ENCODE results near the gene VWF.
A peak's percentile ranks its signal among the peaks of the same experiment; 100 is the strongest.

Gene VWF

DNA sequence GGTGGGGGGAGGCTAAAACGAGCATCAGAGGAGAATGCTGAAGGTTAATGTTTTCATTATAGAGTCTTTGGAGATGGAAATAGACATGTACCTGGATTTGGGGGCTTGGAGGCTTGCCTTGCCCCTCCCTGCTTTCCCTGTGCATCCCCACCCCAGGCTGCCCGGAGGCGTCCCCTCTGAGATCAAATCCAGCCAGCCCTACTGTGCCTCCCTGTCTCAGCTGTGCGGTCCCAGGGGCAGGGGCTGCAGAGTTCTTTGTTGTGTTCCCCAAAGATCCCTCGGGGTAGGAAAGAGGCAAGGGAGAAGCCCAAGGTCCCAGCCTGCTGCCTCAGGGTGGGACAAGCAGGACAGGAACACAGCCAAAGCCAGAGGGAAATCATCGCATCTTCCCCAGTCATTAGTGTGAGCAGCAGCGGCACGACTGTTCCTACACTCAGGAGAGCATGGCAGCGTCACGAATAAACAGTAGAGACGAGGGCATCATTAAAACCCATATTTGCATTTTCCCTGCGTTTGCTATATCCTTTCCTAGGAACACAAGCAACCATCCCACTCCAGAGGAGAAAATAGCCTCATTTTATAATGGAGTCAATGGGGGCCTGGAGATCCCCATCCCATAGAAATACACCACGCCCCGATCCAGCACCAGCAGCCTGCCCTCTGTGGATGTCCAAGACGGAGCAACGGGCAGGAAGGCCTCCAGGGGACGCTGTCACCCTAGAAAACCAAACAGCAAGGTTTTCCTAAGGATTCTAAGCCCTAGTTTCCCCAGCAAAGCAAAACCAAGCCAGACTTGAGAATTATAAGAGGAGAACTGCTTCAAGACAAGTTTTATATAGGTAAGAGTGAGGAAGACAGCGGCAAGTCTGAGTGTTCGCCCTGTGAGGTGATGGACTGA is 211.8 kb downstream of the VWF start:
- H3K4me3 Mint-ChIP-seq = no peak overlapping the region

DNA sequence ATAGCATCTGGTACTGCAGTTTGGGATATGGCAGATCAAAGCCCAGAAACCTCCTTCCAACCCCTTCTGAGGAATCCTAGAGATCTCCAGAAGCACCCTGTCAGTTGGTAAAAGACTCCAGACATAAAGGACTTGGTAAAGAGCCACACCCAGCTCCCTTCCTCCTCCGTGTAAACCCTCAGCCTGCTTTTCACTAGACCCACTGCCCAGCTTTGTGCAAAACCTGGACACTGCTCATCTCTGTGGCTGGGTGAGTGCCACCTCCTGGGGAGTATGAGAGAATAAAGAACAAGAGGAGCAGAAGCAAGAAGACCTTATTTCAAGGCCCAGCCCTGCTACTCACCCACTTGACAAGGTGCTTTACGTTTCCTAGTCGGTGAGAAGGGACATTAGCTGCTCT is 212.5 kb downstream of the VWF start:
- no peak overlapping the region for H3K4me3 Mint-ChIP-seq
- H3K27me3 Mint-ChIP-seq = peaks cover 4% of the 10 kb centered on the region
- H3K27ac Mint-ChIP-seq = no peak overlapping the region
- H3K36me3 Mint-ChIP-seq = no peaks in the 10 kb centered on the region
- DNase-seq (ENCODE audit: low spot score in 2 of 2) = peak in 1 of 2 donors; percentile 6
- H3K4me1 Mint-ChIP-seq = no peaks in the 10 kb centered on the region
- no peak for ATAC-seq (ENCODE audit: low read depth)
- H3K9me3 Mint-ChIP-seq = no peaks in the 10 kb centered on the region

More for the DNA sequence above, 211.8 kb downstream of the VWF start:
- ATAC-seq (ENCODE audit: low read depth) (no peak), DNase-seq (ENCODE audit: low spot score in 2 of 2) (peak in 1 of 2 donors; percentile 5)
- Mint-ChIP-seq H3K27ac (no peak overlapping the region), H3K9me3 (no peaks in the 10 kb centered on the region), H3K36me3 (no peaks in the 10 kb centered on the region), H3K4me1 (no peaks in the 10 kb centered on the region), H3K27me3 (peaks cover 4% of the 10 kb centered on the region)

DNA sequence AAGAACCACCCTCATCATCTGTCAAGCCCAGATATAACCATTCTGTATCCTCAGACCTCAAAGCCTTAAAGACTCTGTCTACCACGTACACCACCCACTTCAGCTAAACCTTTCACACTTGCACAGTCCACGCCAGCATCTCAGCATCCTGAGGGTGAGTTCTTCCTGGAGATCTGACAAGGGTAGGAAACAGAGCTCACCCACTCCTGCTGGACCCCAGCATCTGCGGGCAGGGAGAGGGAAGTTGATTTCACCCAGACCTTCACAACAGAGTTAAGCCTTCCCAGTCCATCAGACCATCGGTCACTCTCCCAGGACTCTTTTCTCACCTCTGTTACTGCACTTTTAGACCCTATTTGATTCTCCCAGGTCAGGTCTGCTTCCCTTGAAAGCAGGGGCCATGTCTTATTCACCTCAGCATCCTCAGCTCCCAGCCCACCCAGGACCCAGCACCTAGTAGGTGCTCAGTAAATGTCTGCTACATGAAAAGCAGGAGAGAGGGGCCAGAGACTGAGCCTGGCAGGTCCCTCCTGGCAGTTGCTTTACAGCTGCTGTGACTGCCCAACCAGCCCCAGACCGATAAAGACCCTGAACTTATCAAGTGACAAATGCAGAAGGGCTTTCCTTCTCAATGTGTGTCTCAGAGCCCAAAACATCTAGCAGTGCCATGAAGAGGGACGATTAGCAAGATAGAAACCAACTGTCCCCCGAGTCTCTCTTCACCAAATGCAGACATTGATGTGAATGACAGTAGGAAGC is 213.5 kb downstream of the VWF start:
- H3K27me3 Mint-ChIP-seq = peaks cover 4% of the 10 kb centered on the region
- no peak for DNase-seq (ENCODE audit: low spot score in 2 of 2)
- H3K27ac Mint-ChIP-seq = no peak overlapping the region
- no peaks in the 10 kb centered on the region for H3K36me3 Mint-ChIP-seq
- no peaks in the 10 kb centered on the region for H3K9me3 Mint-ChIP-seq
- no peak overlapping the region for H3K4me3 Mint-ChIP-seq
- ATAC-seq (ENCODE audit: low read depth) = no peak
- H3K4me1 Mint-ChIP-seq = no peaks in the 10 kb centered on the region

DNA sequence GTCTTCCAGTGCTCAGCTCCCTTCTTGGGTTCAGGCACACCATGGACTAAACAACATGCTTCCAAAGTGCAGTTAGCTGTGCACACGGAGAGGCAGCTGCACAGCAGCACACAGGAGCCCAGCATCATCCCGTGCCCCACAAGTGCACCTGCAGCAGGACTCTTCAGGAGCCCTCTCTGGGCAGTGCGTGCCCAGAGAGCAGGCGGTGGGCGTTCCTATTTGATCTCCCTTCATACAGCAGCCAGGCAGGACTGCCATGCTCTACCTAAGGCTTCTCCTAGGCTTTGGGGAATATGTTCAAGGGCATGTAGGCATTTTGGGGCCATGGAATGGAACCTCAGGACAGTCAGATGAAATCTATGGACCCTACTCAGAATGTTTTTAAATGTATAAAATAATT is 214.9 kb downstream of the VWF start:
- Mint-ChIP-seq H3K36me3 (no peaks in the 10 kb centered on the region), H3K4me1 (no peaks in the 10 kb centered on the region), H3K27ac (no peak overlapping the region), H3K27me3 (peaks cover 4% of the 10 kb centered on the region), H3K9me3 (no peaks in the 10 kb centered on the region), H3K4me3 (no peak overlapping the region)
- no peak for DNase-seq (ENCODE audit: low spot score in 2 of 2)
- ATAC-seq (ENCODE audit: low read depth) = no peak

DNA sequence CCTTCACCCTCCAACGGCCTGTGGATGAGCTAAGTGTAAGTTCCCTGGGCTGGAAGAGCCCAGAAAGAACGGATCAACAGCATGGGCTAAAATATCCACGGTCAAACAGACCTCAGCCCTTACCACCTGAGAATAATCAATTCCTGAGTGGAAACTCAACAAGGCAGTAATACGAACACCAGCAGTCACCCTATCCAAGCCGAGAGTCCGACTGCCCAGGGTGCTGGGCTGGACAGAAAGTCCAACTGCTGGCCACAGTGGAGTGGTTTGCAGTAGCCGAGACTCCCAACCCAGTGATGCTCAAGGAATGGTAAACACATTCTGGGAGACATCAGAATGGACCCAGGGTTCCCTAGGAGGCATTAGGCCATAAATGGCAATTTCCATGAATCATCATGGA is 216.2 kb downstream of the VWF start:
- no peaks in the 10 kb centered on the region for H3K4me1 Mint-ChIP-seq

DNA sequence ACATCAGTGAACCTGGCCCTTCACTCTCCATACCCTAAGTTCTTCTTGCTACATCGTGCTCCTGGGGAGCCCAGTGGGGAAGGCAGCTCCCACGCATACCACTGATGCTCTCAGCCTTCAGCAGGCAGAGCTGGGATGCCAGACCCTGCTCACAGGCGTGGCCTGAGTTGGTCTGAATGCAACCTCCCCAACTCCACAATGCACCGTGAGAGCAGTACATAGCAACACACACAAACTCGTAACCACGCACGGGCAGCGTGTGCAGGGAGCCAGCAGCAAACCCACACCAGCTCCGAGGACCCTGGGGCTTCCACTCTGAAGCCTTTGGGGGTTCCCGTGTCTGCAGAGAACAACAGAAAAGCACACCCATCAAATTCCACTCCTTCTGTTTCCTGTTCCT is 216.7 kb downstream of the VWF start:
- H3K27ac Mint-ChIP-seq = no peak overlapping the region
- H3K36me3 Mint-ChIP-seq = no peaks in the 10 kb centered on the region
- H3K9me3 Mint-ChIP-seq = no peaks in the 10 kb centered on the region
- H3K4me3 Mint-ChIP-seq = no peak overlapping the region
- DNase-seq (ENCODE audit: low spot score in 2 of 2) (no peak), ATAC-seq (ENCODE audit: low read depth) (no peak)
- H3K4me1 Mint-ChIP-seq = no peaks in the 10 kb centered on the region
- peaks cover 6% of the 10 kb centered on the region for H3K27me3 Mint-ChIP-seq

More for the DNA sequence above, 216.2 kb downstream of the VWF start:
- Mint-ChIP-seq H3K27ac (no peak overlapping the region), H3K36me3 (no peaks in the 10 kb centered on the region), H3K4me3 (no peak overlapping the region), H3K9me3 (no peaks in the 10 kb centered on the region), H3K27me3 (peaks cover 6% of the 10 kb centered on the region)
- DNase-seq (ENCODE audit: low spot score in 2 of 2) = no peak
- ATAC-seq (ENCODE audit: low read depth) = no peak

DNA sequence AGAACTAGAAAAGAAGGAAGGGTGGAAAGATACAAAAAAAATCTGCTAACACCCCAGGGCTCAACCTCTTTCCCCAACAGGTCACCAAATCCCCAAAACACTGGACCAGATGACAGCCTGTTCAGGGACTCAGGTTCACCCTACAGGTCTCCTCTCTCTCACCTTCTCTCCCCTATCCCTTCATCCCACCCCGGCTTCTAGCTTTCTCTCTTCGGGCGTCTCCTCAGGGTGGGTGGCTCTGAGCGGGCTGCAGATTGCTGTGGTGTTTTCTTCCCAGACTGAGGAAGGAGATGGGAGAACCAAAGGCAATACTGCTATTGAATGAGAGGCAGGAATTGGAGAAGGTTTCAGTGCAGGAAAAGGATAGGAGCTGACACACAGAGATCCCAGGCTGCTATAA is 218.7 kb downstream of the VWF start:
- Mint-ChIP-seq H3K36me3 (no peaks in the 10 kb centered on the region), H3K4me3 (no peak overlapping the region), H3K4me1 (no peaks in the 10 kb centered on the region), H3K9me3 (no peaks in the 10 kb centered on the region), H3K27me3 (peaks cover 10% of the 10 kb centered on the region), H3K27ac (no peak overlapping the region)
- DNase-seq (ENCODE audit: low spot score in 2 of 2) = no peak
- no peak for ATAC-seq (ENCODE audit: low read depth)

DNA sequence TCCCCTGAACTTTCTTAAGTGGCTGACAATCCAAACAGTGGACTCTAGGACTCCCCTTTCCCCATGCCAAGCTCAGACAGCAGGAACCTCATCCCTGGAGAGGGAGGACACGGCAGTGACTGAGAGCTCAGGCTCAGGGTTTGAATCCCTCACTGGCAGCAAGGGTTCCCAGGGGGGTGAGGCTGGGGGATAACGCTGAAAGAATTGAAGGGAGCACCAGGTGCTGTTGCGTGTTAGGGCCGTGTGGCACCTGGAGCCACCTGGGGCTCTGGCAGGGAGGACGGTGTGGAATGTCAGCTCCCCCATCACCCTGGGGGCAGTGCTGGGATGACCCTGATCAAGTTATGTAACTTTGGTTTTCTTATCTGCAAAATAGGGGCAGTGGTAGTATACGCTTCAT is 219.5 kb downstream of the VWF start:
- Mint-ChIP-seq H3K27ac (no peak overlapping the region), H3K4me1 (no peaks in the 10 kb centered on the region), H3K36me3 (no peaks in the 10 kb centered on the region), H3K9me3 (no peaks in the 10 kb centered on the region), H3K4me3 (no peak overlapping the region), H3K27me3 (peaks cover 10% of the 10 kb centered on the region)
- no peak for DNase-seq (ENCODE audit: low spot score in 2 of 2)
- no peak for ATAC-seq (ENCODE audit: low read depth)

DNA sequence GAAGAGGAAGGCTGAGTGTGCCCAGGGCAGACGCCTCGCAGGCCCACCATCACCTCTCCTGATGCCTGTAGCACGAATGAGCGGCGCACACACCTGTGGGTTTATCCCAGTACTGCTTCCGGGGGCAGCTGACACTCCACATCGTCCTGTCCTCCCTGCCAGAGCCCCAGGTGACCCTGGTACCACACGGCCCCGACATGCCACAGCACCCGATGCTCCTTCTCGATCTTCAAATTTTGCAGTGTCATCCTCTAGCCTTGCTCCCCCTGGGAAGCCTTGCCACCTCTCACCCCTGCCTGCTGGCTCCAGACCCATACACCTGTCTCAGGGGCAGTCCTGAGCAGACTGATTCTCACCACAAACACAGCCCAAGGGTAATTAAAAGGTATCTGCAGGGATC is 220.0 kb downstream of the VWF start:
- H3K36me3 Mint-ChIP-seq = no peaks in the 10 kb centered on the region
- H3K9me3 Mint-ChIP-seq = no peaks in the 10 kb centered on the region
- DNase-seq (ENCODE audit: low spot score in 2 of 2) (no peak), ATAC-seq (ENCODE audit: low read depth) (no peak)
- H3K27me3 Mint-ChIP-seq = peaks cover 10% of the 10 kb centered on the region
- H3K4me3 Mint-ChIP-seq = no peak overlapping the region
- no peak overlapping the region for H3K27ac Mint-ChIP-seq
- H3K4me1 Mint-ChIP-seq = no peaks in the 10 kb centered on the region

DNA sequence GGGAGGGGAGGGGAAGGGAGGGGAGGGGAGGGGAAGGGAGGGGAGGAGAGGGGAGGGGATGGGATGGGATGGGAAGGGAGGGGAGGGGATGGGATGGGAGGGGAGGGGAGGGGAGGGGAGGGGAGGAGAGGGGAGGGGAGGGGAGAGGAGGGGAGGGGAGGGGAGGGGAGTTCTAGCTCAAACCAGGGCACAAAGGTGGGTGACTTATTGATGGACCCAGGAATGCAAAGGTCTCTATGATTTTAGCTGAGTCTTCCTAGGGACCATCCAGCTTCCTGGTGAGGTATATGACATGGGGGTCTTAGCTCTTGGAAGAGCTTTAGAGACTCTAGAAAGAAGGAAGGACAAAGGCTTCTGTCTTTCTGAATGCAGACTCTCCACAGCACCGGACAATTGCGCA is 221.7 kb downstream of the VWF start:
- ATAC-seq (ENCODE audit: low read depth) (no peak), DNase-seq (ENCODE audit: low spot score in 2 of 2) (no peak)
- H3K27me3 Mint-ChIP-seq = peaks cover 7% of the 10 kb centered on the region
- H3K27ac Mint-ChIP-seq = no peak overlapping the region
- no peak overlapping the region for H3K4me3 Mint-ChIP-seq
- H3K9me3 Mint-ChIP-seq = peaks cover under 1% of the 10 kb centered on the region
- no peaks in the 10 kb centered on the region for H3K36me3 Mint-ChIP-seq
- no peaks in the 10 kb centered on the region for H3K4me1 Mint-ChIP-seq

DNA sequence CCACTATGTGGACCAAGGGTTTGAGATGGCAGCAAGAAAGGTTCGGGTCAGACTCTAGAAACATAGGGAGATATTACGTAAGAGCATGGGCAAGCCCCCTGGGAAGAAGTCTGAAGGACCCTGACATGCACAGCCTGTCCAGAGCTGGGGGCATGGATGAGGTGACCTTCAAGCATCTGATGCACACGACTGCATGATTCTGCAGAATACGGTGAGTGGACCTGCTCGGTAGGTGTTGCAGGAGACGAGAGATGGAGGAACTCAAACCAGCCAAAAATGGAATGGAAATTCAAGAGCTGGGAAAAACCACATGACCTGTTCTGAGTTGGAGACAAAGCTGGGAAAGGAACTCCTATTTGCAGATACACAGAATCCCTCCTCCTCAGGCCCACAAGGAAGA is 223.1 kb downstream of the VWF start:
- no peak overlapping the region for H3K27ac Mint-ChIP-seq

DNA sequence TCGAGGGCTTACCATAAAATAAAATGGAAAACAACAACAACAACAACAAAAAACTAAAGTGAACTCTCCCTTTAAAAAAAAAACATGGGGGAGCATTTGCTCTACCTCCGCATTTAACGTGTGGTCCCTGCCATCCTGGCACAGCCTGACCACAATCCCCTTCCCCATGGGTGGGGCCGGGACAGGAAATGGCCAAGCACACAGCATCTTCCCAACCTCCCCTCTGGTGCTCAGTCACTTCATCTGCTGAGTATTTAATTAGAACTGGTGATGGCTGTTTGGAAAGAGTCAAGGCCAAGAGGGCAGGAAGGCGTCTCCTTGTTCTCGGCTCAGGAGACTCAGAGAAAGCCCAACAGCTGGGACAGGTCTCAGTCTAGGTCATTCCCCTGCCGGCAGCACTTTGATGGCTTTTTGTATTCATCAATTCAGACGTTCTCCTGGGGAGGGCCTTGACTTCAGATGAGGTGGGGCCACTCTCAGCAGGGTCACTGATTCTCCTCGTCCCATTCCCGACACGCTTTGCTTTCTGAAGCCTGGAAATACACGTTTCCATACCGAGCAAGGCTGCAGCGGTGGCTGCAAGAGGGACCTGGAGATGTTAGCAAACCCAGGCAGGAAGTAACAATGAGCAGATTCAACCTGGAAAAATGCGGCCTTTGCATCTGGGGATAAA is 223.8 kb downstream of the VWF start:
- DNase-seq (ENCODE audit: low spot score in 2 of 2) (no peak), ATAC-seq (ENCODE audit: low read depth) (no peak)
- Mint-ChIP-seq H3K27ac (no peak overlapping the region), H3K9me3 (peaks cover 3% of the 10 kb centered on the region), H3K4me1 (no peaks in the 10 kb centered on the region), H3K36me3 (no peaks in the 10 kb centered on the region), H3K4me3 (no peak overlapping the region), H3K27me3 (peaks cover 7% of the 10 kb centered on the region)

More for the DNA sequence above, 223.1 kb downstream of the VWF start:
- ATAC-seq (ENCODE audit: low read depth) (no peak), DNase-seq (ENCODE audit: low spot score in 2 of 2) (no peak)
- no peak overlapping the region for H3K4me3 Mint-ChIP-seq
- H3K9me3 Mint-ChIP-seq = peaks cover 3% of the 10 kb centered on the region
- H3K27me3 Mint-ChIP-seq = peaks cover 7% of the 10 kb centered on the region
- no peaks in the 10 kb centered on the region for H3K36me3 Mint-ChIP-seq
- H3K4me1 Mint-ChIP-seq = no peaks in the 10 kb centered on the region

DNA sequence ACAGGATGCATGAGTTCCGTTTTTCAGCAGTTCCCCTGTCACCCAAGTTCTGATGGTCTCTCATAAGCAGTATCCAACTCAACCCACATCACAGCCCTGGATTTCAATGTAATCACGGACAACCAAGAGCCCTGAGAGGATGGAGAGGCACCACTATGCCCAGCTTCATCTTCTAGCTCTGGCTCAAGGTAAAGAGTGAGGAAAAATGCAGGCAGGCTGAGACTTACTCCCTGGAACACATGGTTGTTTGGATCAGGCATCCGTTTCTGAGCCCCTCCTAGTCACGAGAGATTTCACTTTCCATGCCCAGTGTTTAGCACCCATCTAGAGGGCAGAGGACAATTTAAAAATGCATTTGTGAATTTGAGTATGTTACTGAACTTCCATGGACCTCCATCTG is 224.4 kb downstream of the VWF start:
- Mint-ChIP-seq H3K4me3 (no peak overlapping the region), H3K27me3 (peaks cover 10% of the 10 kb centered on the region), H3K36me3 (no peaks in the 10 kb centered on the region), H3K4me1 (no peaks in the 10 kb centered on the region), H3K27ac (no peak overlapping the region), H3K9me3 (peaks cover 3% of the 10 kb centered on the region)
- no peak for DNase-seq (ENCODE audit: low spot score in 2 of 2)
- ATAC-seq (ENCODE audit: low read depth) = no peak

DNA sequence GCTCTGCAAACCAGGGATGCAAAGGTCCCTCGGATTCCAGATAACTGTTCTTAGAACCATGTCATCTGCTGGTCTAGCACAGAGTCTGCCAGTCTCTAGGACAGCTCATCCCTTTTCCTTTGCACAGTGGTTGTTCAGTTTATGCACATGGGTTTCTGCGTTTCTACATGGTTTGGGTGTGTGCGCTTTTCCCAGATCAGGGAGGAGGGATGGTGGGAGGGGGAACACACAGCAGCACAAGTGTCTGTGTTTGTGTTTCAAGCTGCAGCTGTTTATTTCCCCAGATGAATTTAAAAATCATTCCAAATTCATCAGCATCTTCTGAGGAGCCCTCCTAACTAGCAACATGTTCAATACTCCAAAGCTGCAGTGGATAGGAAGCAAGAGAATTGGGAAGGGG is 224.8 kb downstream of the VWF start:
- Mint-ChIP-seq H3K9me3 (peaks cover 3% of the 10 kb centered on the region), H3K27ac (no peak overlapping the region), H3K27me3 (peaks cover 10% of the 10 kb centered on the region), H3K36me3 (no peaks in the 10 kb centered on the region), H3K4me1 (no peaks in the 10 kb centered on the region), H3K4me3 (no peak overlapping the region)
- no peak for ATAC-seq (ENCODE audit: low read depth)
- no peak for DNase-seq (ENCODE audit: low spot score in 2 of 2)
